HG03354 (cell line): ENCODE results near the gene NRIP3.
"Not testable (repeated sequence)": the region's sequence is repeated elsewhere in the genome, so short reads cannot be mapped to it uniquely, and the experiment has no call there.

Source experiments
- ATAC-seq: cut with Tn5 transposase; IDR thresholded peaks from one replicate; pipeline ENCODE4 v1.9.1; 2021; ENCODE audit warnings: mild to moderate bottlenecking; ENCODE audit not compliant: unreplicated experiment, poor library complexity, severe bottlenecking

NRIP3 gene

GRCh38 chr11:8935789-8936188 lies 68.0 kb downstream of the NRIP3 start:
- ATAC-seq: not testable (repeated sequence)

GRCh38 chr11:8934742-8935488 lies 68.9 kb downstream of the NRIP3 start:
- ATAC-seq: no peak

DNA sequence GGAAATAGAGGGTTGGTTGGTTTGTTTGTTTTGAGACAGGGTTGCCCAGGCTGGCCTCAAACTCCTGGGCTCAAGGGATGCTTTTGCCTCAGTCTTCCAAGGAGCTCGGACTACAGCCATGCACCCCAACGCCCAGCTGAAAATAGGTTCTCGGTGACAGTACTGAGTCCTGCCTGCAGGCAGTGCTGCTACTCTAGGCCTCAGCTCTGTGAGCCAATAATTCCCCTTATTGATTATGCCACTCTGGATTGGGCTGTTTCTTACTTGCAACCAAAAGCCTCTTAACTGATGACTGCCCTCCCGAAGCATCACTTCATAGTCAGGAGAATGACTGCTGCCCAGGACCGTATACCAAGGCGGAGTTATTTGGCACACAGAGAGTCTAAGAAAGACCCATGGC lies 69.9 kb downstream of the NRIP3 start:
- ATAC-seq: no peak

GRCh38 chr11:8932564-8933180 lies 71.1 kb downstream of the NRIP3 start, which contains the start of gene C11orf16:
Gene C11orf16, minus strand, starts transcription at chr11:8932947. Its CDS starts 639 bp downstream, at chr11:8932308.
- ATAC-seq: no peak
